Measurements from ENCODE around the gene DNAI4.
"Not testable (repeated sequence)": the region's sequence is repeated elsewhere in the genome, so short reads cannot be mapped to it uniquely, and the experiment has no call there.

Gene DNAI4, protein sequence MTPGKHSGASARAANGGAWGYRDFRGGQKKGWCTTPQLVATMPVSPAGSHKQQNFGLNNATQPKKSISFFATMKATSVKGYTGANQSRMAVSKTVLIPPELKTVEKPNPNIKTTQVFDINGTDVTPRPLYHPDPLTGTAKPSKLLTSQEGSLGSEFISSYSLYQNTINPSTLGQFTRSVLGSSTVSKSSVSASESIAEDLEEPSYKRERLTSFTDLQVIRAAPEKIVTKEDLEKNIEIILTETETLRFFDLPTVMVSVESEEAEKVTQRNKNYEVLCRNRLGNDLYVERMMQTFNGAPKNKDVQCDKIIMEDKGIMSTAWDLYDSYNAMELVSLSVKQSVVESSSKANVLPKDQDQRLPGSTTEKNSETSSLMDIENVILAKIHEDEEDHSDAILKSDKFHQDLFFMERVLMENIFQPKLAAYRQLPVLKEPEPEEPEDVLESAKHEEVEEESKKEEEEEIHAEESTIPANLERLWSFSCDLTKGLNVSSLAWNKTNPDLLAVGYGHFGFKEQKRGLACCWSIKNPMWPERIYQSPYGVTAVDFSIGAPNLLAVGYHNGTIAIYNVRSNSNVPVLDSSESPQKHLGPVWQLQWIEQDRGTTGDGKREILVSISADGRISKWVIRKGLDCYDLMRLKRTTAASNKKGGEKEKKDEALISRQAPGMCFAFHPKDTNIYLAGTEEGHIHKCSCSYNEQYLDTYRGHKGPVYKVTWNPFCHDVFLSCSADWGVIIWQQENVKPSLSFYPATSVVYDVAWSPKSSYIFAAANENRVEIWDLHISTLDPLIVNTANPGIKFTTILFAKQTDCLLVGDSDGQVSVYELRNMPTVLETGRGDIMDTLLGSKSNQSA

DNA sequence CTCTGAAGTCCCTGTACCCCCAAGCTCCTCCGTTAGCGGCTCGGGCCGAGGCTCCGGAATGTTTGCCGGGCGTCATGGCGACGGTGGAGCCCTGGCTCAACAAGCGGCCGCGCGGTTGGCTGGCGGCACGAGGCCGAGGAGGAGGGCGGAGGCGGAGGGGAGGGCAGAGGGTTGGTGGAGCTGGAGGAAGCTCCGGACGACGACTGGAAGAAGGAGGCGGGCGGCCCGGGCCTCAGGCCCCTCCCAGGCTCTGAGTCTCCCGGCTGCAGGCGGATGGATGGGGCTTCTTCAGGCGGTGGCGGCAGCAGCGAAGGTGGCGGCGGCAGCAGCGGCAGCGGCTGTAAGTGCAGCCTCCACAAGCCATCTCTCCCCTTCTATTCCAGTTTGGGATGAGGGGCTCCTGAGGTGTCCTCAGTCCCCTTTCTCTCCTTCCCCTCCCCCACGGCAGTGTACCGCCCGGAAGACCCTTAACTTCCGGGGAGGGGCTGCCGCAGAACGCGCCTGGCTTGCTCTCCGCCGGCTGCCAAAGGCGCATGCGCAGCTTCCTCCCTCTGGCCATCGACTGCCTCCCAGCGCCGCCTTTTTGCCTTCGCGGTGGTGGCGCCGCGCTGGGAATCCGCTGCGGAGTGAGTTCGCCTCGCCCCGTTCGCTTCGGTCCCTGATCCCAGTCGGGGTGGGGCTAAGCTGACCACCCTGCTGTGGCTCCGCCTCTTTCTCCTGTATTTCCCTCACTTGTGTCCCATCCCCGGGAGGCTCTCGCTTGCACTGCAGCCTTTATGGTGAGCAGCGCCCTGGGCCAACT, at the start of gene DNAI4, which contains the start of gene MIER1:
DNAI4 (minus strand) TSS at position 101 of the 802 bp plus-strand sequence; CDS start at position 76, 25 bp downstream.
MIER1 (plus strand) TSS at position 235 of the 802 bp plus-strand sequence; CDS start at position 274, 39 bp downstream.
- H3K4me3 ChIP-seq (ENCODE audit: low read length): peak within 1 kb of the TSS; percentile 95
- H3K9ac ChIP-seq (ENCODE audit: low read length): peak within 1 kb of the TSS; percentile 82
- no peaks in the 10 kb centered on the region for H3K9me3 ChIP-seq (ENCODE audit: control insufficient read depth, low read length)
- H3K36me3 ChIP-seq (ENCODE audit: control insufficient read depth, insufficient read depth, low read length): no peaks in the 10 kb centered on the region
- peaks cover 11% of the 10 kb centered on the region for H3K4me1 ChIP-seq (ENCODE audit: control insufficient read depth, insufficient read depth, low read length)
- no peaks in the 10 kb centered on the region for H3K27me3 ChIP-seq (ENCODE audit: control insufficient read depth, insufficient read depth, low read length)

DNA sequence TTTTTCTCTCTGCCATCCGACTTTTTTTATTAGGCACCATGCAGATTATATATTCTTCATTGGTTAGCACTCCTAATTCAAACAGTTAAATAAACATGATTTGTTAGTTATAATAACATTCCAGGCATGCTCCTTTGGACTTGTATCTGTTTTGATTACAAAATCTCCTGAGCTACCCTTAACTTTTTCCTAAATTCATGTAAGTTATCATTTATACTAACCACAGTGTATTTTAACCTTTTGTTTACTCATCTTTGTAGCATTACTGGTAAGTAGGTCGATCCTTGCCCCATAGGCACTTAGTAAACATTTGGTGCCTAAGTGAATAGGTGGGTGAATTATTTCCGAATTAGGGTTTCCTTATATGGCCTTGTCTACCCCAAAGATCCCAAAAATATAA, 43.9 kb upstream of the DNAI4 start:
- no peak overlapping the region for H3K9ac ChIP-seq (ENCODE audit: low read length)
- H3K9me3 ChIP-seq (ENCODE audit: control insufficient read depth, low read length): no peaks in the 10 kb centered on the region
- no peak overlapping the region for H3K4me3 ChIP-seq (ENCODE audit: low read length)
- H3K36me3 ChIP-seq (ENCODE audit: control insufficient read depth, insufficient read depth, low read length): peaks cover 4% of the 10 kb centered on the region
- H3K27me3 ChIP-seq (ENCODE audit: control insufficient read depth, insufficient read depth, low read length): no peaks in the 10 kb centered on the region
- H3K4me1 ChIP-seq (ENCODE audit: control insufficient read depth, insufficient read depth, low read length): no peaks in the 10 kb centered on the region

DNA sequence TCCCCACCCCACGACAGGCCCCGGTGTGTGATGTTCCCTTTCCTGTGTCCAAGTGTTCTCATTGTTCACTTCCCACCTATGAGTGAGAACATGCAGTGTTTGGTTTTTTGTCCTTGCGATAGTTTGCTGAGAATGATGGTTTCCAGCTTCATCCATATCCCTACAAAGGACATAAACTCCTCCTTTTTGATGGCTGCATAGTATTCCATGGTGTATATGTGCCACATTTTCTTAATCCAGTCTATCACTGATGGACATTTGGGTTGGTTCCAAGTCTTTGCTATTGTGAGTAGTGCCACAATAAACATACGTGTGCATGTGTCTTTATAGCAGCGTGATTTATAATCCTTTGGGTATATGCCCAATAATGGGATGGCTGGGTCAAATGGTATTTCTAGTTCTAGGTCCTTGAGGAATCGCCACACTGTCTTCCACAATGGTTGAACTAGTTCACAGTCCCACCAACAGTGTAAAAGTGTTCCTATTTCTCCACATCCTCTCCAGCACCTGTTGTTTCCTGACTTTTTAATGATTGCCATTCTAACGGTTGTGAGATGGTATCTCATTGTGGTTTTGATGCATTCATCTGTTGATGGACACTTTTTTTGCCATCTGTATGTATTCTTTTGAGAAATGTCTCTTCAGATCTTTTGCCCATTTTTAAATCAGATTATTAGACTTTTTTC, 41.7 kb upstream of the DNAI4 start:
- not testable (repeated sequence) for H3K36me3 ChIP-seq (ENCODE audit: control insufficient read depth, insufficient read depth, low read length); H3K9me3 ChIP-seq (ENCODE audit: control insufficient read depth, low read length); H3K4me3 ChIP-seq (ENCODE audit: low read length); H3K4me1 ChIP-seq (ENCODE audit: control insufficient read depth, insufficient read depth, low read length); H3K9ac ChIP-seq (ENCODE audit: low read length); H3K27me3 ChIP-seq (ENCODE audit: control insufficient read depth, insufficient read depth, low read length)

DNA sequence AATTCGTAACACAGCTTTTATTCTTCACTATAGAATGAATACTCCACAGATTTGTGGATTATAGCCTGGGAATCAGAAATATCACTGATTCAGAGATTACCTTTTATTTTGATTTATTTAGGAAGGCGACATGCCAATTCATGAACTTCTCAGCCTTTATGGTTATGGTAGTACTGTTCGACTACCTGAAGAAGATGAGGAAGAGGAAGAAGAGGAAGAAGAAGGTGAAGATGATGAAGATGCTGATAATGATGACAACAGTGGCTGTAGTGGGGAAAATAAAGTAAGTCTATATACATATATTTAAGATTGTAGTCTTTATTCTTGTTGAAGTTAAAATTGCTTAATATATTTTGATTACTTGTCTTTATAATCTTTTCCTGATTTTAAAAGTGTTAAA, 33.3 kb upstream of the DNAI4 start:
- Histone ChIP-seq H3K9ac (ENCODE audit: low read length) (no peak overlapping the region), H3K36me3 (ENCODE audit: control insufficient read depth, insufficient read depth, low read length) (no peaks in the 10 kb centered on the region), H3K4me3 (ENCODE audit: low read length) (no peak overlapping the region), H3K4me1 (ENCODE audit: control insufficient read depth, insufficient read depth, low read length) (peaks cover 10% of the 10 kb centered on the region), H3K27me3 (ENCODE audit: control insufficient read depth, insufficient read depth, low read length) (no peaks in the 10 kb centered on the region), H3K9me3 (ENCODE audit: control insufficient read depth, low read length) (no peaks in the 10 kb centered on the region)

DNA sequence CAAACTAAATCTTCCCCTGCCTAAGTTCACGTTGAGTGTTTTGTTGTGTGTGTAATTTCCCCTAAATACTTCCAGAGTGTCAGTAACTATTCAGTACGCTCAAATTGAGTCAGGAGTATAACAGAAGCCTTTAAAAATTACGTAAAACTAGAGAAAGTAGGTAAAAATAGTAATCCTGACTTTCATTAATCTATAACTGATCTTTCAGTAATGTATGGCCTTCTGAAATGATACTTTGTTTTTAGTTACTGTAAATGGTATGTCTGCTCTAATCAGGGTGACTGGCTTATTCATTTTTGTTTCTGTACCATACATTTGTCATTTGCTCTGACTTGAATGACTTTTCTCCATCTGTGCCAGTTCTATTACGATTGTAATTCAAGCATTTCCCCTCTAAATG, 29.6 kb upstream of the DNAI4 start:
- H3K4me3 ChIP-seq (ENCODE audit: low read length): no peak overlapping the region
- H3K9me3 ChIP-seq (ENCODE audit: control insufficient read depth, low read length): no peaks in the 10 kb centered on the region
- no peak overlapping the region for H3K9ac ChIP-seq (ENCODE audit: low read length)
- no peaks in the 10 kb centered on the region for H3K36me3 ChIP-seq (ENCODE audit: control insufficient read depth, insufficient read depth, low read length)
- H3K4me1 ChIP-seq (ENCODE audit: control insufficient read depth, insufficient read depth, low read length): peaks cover 10% of the 10 kb centered on the region
- H3K27me3 ChIP-seq (ENCODE audit: control insufficient read depth, insufficient read depth, low read length): no peaks in the 10 kb centered on the region

DNA sequence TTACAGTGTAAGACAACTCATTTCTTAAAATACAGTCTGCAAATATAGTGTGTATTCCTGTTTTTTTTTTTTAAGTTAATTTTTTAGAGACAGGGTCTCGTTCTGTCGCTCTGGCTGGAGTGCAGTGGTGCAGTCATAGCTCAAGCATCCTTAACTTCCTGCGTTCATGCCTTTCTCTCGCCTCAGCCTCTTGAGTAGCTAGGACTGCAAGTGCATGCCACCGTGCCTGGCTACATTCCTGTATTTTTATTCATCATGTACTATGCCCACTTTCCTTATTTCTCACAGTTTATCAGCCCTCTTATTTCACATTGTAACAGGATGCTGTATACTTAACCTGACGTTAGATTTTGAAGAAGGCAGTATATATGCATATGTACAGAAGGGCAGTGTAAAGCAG, 26.9 kb upstream of the DNAI4 start:
- H3K36me3 ChIP-seq (ENCODE audit: control insufficient read depth, insufficient read depth, low read length): no peaks in the 10 kb centered on the region
- no peaks in the 10 kb centered on the region for H3K9me3 ChIP-seq (ENCODE audit: control insufficient read depth, low read length)
- H3K4me1 ChIP-seq (ENCODE audit: control insufficient read depth, insufficient read depth, low read length): peaks cover 18% of the 10 kb centered on the region
- no peaks in the 10 kb centered on the region for H3K27me3 ChIP-seq (ENCODE audit: control insufficient read depth, insufficient read depth, low read length)
- no peak overlapping the region for H3K9ac ChIP-seq (ENCODE audit: low read length)
- no peak overlapping the region for H3K4me3 ChIP-seq (ENCODE audit: low read length)

DNA sequence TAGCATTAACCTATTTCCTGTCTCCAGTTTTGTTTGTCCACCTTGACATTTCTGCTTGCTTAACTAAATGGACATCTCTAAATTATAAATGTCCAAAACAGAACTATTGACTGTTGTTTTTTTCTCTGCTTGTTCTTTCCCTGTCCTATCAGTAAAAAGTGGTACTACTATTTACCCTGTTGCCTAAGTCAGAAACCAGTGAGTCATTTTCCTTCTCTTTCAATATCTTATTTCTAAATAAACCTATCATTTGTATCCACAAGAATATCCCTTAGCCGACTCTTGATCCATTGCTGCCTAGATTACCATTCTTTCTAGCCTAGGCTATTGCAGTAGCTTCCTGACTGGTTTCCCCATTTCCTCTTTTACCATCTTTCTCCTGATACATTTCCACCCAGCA, 22.6 kb upstream of the DNAI4 start:
- no peaks in the 10 kb centered on the region for H3K9me3 ChIP-seq (ENCODE audit: control insufficient read depth, low read length)
- no peak overlapping the region for H3K4me3 ChIP-seq (ENCODE audit: low read length)
- H3K27me3 ChIP-seq (ENCODE audit: control insufficient read depth, insufficient read depth, low read length): no peaks in the 10 kb centered on the region
- no peak overlapping the region for H3K9ac ChIP-seq (ENCODE audit: low read length)
- H3K36me3 ChIP-seq (ENCODE audit: control insufficient read depth, insufficient read depth, low read length): no peaks in the 10 kb centered on the region
- H3K4me1 ChIP-seq (ENCODE audit: control insufficient read depth, insufficient read depth, low read length): peaks cover 8% of the 10 kb centered on the region

DNA sequence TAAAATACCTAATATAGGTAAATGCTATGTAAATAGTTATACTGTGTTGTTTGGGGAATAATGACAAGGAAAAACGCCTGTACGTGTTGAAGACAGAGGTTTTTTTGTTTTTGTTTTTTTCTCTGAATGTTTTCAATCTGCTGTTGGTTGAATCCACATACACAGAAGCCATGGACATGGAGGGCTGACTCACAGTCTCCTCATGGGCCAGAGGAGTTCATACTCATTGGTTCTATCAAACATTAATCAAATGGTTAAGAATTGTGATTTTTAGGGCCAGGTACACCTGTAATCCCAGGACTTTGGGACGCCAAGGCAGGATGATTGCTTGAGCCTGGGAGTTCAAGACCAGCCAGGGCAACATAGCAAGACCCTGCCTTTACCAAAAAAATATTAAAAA, 20.7 kb upstream of the DNAI4 start:
- H3K9me3 ChIP-seq (ENCODE audit: control insufficient read depth, low read length): no peaks in the 10 kb centered on the region
- no peak overlapping the region for H3K9ac ChIP-seq (ENCODE audit: low read length)
- peaks cover 8% of the 10 kb centered on the region for H3K4me1 ChIP-seq (ENCODE audit: control insufficient read depth, insufficient read depth, low read length)
- H3K4me3 ChIP-seq (ENCODE audit: low read length): no peak overlapping the region
- H3K36me3 ChIP-seq (ENCODE audit: control insufficient read depth, insufficient read depth, low read length): no peaks in the 10 kb centered on the region
- no peaks in the 10 kb centered on the region for H3K27me3 ChIP-seq (ENCODE audit: control insufficient read depth, insufficient read depth, low read length)

DNA sequence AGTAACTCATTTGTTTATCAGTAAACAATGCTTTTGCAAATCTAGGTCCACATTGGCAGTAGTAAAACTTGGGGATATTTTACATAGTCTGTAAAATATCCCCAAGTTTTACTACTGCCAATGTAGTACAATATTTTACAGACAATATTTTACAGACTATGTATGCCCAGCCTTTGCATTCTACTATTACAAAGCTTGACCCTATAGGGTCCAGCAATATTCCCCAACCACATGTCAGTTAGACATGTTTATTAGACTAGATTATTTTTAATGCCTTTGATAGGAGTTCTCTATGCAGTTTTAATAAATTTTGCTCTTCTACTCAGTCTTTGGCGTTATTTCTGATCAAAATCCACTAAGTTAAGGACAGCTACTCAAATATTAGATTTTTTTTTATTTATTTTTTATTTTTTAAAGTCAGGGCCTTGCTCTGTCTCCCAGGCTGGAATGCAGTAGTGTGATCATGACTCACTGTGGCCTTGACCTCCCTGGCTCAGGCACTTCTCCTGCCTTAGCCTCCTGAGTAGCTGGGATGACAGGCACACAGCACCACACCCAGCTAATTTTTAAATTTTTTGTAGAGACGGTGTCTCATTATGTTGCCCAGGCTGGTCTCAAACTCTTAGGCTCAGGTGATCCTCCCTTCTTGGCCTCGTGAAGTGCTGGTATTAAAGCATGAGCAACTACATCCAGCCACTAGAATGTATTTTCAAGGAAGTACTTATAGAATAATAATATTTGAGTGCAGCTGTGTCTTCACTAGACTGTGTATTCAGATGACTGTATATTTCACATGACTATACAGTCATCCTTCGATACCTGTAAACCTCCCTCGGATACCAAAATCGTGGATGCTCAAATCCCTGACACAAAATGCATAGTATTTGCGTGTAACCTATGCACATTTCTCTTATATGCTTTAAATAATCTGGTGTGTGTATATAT, 19.9 kb upstream of the DNAI4 start:
- no peaks in the 10 kb centered on the region for H3K36me3 ChIP-seq (ENCODE audit: control insufficient read depth, insufficient read depth, low read length)

DNA sequence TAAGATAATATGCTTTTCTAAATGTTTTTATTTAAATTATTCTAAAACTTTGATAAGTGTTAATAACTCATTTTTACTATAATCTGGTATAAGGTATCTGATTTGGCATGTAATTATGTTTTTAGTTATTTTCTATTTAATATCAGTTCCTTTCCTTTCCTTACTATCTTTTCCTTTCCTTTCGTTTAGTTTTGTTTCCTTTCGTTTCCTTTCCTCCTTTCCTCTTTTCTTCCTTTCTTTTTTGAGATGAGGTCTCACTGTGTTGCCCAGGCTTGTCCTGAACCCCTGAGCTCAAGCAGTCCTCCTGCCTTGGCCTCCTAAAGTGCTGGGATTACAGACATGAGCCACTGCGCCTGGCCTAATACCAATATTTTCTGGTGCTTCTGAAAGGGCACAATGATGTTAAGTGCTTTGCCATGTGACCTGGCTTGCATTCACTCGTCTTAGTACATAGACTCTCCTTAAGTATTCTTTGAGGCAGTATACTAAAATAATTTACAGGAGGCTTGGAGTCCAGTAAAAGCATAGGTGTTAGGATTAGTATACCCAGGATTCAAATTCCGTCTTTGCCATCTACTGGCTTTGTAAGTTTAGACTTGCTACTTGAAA, 18.8 kb upstream of the DNAI4 start:
- H3K27me3 ChIP-seq (ENCODE audit: control insufficient read depth, insufficient read depth, low read length): no peaks in the 10 kb centered on the region
- H3K36me3 ChIP-seq (ENCODE audit: control insufficient read depth, insufficient read depth, low read length): no peaks in the 10 kb centered on the region
- no peak overlapping the region for H3K9ac ChIP-seq (ENCODE audit: low read length)
- no peak overlapping the region for H3K4me3 ChIP-seq (ENCODE audit: low read length)
- H3K4me1 ChIP-seq (ENCODE audit: control insufficient read depth, insufficient read depth, low read length): peaks cover 8% of the 10 kb centered on the region
- no peaks in the 10 kb centered on the region for H3K9me3 ChIP-seq (ENCODE audit: control insufficient read depth, low read length)

More for the DNA sequence above, 19.9 kb upstream of the DNAI4 start:
- Histone ChIP-seq H3K9ac (ENCODE audit: low read length) (no peak overlapping the region), H3K9me3 (ENCODE audit: control insufficient read depth, low read length) (no peaks in the 10 kb centered on the region), H3K4me1 (ENCODE audit: control insufficient read depth, insufficient read depth, low read length) (peaks cover 8% of the 10 kb centered on the region), H3K4me3 (ENCODE audit: low read length) (no peak overlapping the region), H3K27me3 (ENCODE audit: control insufficient read depth, insufficient read depth, low read length) (no peaks in the 10 kb centered on the region)
